Hepatocyte (in vitro differentiated cells): Measurements from ENCODE around the gene AGBL3.

Experiments used
- EZH2 ChIP-seq: fragments of 200-600 bp; sonication (generic); IDR thresholded peaks from 2 replicates; pipeline ENCODE4 v1.6.1; 2016; ENCODE audit warnings: antibody characterized with exemption, mild to moderate bottlenecking, borderline replicate concordance
- TF ChIP-seq, protein P1 (sequence below): fragments of 200-600 bp; sonication (generic); IDR thresholded peaks from 2 replicates; pipeline ENCODE4 v1.5.1; 2016; ENCODE audit warnings: antibody characterized with exemption, mild to moderate bottlenecking; ENCODE audit not compliant: poor library complexity

- TF ChIP-seq, protein P1, sequence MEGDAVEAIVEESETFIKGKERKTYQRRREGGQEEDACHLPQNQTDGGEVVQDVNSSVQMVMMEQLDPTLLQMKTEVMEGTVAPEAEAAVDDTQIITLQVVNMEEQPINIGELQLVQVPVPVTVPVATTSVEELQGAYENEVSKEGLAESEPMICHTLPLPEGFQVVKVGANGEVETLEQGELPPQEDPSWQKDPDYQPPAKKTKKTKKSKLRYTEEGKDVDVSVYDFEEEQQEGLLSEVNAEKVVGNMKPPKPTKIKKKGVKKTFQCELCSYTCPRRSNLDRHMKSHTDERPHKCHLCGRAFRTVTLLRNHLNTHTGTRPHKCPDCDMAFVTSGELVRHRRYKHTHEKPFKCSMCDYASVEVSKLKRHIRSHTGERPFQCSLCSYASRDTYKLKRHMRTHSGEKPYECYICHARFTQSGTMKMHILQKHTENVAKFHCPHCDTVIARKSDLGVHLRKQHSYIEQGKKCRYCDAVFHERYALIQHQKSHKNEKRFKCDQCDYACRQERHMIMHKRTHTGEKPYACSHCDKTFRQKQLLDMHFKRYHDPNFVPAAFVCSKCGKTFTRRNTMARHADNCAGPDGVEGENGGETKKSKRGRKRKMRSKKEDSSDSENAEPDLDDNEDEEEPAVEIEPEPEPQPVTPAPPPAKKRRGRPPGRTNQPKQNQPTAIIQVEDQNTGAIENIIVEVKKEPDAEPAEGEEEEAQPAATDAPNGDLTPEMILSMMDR: no peak
- no peak for TF ChIP-seq EZH2
Observed at GRCh38 chr7:135168001-135168400, 181.7 kb downstream of the AGBL3 start.
